SK-N-SH (cell line): ENCODE data around the gene STARD8.
"Not testable (repeated sequence)": the region's sequence is repeated elsewhere in the genome, so short reads cannot be mapped to it uniquely, and the experiment has no call there.

ENCODE experiments used
- NFIC ChIP-seq: IDR thresholded peaks from 2 replicates; pipeline ENCODE4 v1.4.0; 2012; ENCODE audit warnings: borderline replicate concordance
- YY1 ChIP-seq: IDR thresholded peaks from 2 replicates; pipeline ENCODE4 v1.4.0; 2012; ENCODE audit warnings: low read depth, mild to moderate bottlenecking
- TF ChIP-seq, protein P1 (sequence below): fragments of 200-600 bp; sonication (generic); IDR thresholded peaks from 2 replicates; pipeline ENCODE4 v1.6.1; 2017; ENCODE audit warnings: antibody characterized with exemption, mild to moderate bottlenecking, moderate library complexity

DNA sequence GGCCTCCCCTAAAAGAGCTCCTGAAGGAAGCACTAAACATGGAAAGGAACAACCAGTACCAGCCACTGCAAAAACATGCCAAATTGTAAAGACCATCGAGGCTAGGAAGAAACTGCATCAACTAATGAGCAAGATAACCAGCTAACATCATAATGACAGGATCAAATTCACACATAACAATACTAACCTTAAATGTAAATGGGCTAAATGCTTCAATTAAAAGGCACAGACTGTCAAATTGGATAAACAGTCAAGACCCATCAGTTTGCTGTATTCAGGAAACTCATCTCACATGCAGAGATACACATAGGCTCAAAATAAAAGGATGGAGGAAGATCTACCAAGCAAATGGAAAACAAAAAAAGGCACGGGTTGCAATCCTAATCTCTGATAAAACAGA lies 43.2 kb upstream of the STARD8 start:
- TF ChIP-seq, protein P1, sequence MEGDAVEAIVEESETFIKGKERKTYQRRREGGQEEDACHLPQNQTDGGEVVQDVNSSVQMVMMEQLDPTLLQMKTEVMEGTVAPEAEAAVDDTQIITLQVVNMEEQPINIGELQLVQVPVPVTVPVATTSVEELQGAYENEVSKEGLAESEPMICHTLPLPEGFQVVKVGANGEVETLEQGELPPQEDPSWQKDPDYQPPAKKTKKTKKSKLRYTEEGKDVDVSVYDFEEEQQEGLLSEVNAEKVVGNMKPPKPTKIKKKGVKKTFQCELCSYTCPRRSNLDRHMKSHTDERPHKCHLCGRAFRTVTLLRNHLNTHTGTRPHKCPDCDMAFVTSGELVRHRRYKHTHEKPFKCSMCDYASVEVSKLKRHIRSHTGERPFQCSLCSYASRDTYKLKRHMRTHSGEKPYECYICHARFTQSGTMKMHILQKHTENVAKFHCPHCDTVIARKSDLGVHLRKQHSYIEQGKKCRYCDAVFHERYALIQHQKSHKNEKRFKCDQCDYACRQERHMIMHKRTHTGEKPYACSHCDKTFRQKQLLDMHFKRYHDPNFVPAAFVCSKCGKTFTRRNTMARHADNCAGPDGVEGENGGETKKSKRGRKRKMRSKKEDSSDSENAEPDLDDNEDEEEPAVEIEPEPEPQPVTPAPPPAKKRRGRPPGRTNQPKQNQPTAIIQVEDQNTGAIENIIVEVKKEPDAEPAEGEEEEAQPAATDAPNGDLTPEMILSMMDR = not testable (repeated sequence)
- not testable (repeated sequence) for TF ChIP-seq YY1, NFIC
